ENCODE data around the gene GRM8.

The GRM8 gene

DNA sequence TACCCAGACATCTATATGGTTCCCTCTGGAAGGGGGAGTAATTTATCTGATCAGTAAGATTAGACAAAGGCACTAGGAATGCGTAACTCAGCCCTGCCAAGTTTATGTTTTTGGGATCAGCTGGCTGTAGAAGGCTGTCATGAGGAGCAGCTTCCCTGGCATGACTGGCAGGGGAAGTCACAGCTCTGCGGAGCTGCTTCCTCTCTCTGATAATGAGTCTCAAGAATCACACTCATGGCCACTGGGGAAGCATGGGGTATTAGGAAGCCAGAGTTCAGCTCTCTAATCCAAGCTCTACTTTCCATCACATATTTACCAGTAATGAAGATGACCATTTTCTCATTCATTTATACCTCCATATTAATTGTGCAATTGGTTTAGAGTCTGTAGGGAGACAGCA, 758.9 kb downstream of the GRM8 start:
- DNase-seq (ENCODE audit: insufficient read length, low spot score) (no peak), FAIRE-seq (no peak)
- TF ChIP-seq, protein P1, sequence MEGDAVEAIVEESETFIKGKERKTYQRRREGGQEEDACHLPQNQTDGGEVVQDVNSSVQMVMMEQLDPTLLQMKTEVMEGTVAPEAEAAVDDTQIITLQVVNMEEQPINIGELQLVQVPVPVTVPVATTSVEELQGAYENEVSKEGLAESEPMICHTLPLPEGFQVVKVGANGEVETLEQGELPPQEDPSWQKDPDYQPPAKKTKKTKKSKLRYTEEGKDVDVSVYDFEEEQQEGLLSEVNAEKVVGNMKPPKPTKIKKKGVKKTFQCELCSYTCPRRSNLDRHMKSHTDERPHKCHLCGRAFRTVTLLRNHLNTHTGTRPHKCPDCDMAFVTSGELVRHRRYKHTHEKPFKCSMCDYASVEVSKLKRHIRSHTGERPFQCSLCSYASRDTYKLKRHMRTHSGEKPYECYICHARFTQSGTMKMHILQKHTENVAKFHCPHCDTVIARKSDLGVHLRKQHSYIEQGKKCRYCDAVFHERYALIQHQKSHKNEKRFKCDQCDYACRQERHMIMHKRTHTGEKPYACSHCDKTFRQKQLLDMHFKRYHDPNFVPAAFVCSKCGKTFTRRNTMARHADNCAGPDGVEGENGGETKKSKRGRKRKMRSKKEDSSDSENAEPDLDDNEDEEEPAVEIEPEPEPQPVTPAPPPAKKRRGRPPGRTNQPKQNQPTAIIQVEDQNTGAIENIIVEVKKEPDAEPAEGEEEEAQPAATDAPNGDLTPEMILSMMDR (IDR thresholded peaks at IDR 0.05; ENCODE audit: insufficient read depth, missing control alignments): no peak

DNA sequence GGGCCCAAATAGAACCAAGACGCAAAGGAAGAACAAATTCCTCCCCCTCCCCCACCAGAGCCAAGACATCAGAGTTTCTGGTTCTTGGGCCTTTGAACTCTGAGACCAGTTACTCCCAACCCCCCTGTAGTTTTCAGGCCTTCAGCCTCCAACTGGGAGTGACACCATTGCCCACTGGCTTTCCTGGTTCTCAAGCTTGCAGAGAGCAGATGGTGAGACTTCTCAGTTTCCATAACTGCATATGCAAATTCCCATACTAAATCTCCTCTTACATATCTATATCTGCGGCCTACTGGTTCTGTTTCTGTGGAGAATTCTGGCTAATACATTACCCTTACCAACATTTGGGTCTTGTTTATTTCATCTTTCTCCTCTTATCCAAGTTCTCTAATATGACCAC, 762.9 kb downstream of the GRM8 start:
- FAIRE-seq (no peak), DNase-seq (ENCODE audit: insufficient read length, low spot score) (no peak)
- TF ChIP-seq, protein P1 (IDR thresholded peaks at IDR 0.05; ENCODE audit: insufficient read depth, missing control alignments): no peak

DNA sequence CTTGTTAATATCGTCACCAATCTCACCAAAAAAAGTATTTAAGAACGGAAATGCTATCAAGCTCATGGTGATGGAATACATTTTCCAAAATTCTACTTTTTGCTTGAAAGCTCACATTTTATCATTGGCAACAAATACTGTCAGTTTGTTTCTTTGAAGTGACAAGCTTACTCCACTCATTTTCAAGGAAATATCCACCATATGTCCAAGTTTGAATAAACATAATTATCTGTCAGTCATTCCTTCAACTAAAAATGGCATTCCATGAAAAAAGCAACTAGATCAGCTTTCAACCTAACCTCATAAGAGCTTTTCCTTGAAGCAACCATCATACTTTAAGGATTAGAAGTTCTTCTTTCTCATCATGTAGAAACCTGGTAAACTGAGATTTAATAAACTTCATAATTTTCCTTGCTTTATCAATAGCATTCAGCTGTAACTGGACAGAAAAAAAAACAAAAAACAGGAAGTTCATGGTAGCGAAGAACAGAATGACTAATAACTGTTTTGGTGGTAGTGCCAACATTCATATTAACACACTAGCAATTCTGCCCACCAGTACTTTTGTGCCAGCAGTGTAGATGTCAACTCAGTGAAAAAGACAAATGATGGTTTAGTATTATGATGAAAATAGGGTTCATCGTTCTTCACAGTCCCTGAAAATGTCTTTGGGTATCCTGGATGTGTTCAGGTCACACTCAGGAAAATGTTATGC, 764.9 kb downstream of the GRM8 start:
- DNase-seq (ENCODE audit: insufficient read length, low spot score) (no peak), FAIRE-seq (peak; percentile 6)
- TF ChIP-seq, protein P1 (IDR thresholded peaks at IDR 0.05; ENCODE audit: insufficient read depth, missing control alignments): no peak

DNA sequence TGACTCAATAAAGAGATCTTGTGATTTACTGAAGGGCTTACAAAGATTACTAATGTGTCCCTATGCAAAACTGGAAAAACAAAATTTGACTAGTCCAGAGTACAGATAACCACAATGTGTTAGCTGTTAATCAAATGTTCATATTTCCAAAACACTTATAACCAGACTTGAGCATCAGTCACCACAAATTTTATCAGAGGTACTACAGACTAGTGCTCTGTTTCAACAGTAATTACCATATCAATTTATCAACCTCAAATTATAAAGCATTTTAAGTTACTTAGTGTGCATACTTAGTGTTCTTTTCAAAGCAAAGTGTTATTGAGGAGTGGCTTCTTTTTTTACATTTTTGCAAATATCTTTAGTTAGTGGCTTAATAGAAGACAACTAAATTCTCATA, 765.9 kb downstream of the GRM8 start:
- TF ChIP-seq, protein P1 (IDR thresholded peaks at IDR 0.05; ENCODE audit: insufficient read depth, missing control alignments): no peak
- FAIRE-seq: no peak
- DNase-seq (ENCODE audit: insufficient read length, low spot score): no peak

DNA sequence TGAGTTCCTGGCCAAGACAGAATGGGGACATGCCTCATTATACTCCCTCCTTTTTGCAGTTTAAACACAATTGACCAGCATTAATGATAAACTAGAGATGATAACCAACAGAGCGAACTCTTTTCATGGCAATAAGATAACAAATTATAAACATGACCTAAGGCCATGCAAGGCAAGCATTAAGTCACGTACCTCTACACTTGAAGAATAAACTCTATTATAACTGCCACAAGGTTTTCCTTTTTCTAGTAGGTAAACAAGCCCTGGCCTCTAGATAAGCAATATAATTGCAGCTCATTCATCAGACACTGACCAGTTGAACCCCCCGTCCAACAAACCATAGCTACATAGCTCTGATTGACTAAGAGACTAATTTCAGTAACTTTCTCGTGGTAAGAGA, 767.0 kb downstream of the GRM8 start:
- TF ChIP-seq, protein P1 (IDR thresholded peaks at IDR 0.05; ENCODE audit: insufficient read depth, missing control alignments): no peak
- no peak for FAIRE-seq
- no peak for DNase-seq (ENCODE audit: insufficient read length, low spot score)

DNA sequence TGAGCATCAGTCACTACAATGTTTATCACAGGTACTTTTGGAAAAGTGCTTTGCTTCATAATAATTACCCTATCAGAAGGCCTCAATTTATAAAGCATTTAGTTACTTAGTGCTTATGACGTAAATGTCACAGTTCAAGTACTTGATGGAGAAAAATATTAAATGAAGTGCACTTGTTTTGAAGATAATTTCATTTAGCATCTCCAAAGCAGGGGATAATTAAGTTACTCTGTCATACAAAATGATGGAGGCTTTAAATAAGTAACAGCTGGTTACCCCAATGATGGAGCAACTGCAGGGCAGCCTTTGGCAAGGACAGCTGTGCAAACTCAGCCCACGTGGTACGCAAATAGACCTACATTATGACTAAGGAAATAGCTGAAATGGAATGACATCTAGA, 768.8 kb downstream of the GRM8 start:
- FAIRE-seq (no peak), DNase-seq (ENCODE audit: insufficient read length, low spot score) (no peak)
- TF ChIP-seq, protein P1 (IDR thresholded peaks at IDR 0.05; ENCODE audit: insufficient read depth, missing control alignments): no peak

DNA sequence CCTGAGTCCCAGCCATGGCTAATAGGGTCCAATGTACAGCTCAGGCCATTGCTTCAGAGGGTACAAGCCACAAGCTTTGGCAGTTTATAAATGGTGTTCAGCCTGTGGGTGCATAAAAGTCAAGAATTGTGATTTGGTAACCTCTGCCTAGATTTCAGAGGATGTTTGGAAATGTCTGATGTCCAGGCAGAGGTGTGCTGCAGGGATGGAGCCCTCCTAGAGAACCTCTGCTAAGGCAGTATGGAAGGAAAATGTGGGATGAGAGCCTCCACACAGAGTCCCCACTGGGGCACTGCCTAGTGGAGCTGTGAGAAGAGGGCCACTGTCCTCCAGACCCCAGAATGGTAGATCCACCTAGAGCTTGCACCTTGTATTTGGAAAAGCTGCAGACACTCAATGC, 779.9 kb downstream of the GRM8 start:
- TF ChIP-seq, protein P1 (IDR thresholded peaks at IDR 0.05; ENCODE audit: insufficient read depth, missing control alignments): no peak

More for the DNA sequence above, 779.9 kb downstream of the GRM8 start:
- FAIRE-seq: no peak
- DNase-seq (ENCODE audit: insufficient read length, low spot score): no peak
